Activated T-cell treated with anti-CD3 and anti-CD28 coated beads for 48 hours (primary cell): ENCODE data around the gene CNTN3.

Experiments used
- DNase-seq: peaks from one replicate; pipeline ENCODE4 v3.0.0-alpha.2; 2020; ENCODE audit warnings: low read depth

Gene CNTN3

GRCh38 chr3:74607803-74608202 lies 6.7 kb downstream of the CNTN3 start:
- DNase-seq = no peak

DNA sequence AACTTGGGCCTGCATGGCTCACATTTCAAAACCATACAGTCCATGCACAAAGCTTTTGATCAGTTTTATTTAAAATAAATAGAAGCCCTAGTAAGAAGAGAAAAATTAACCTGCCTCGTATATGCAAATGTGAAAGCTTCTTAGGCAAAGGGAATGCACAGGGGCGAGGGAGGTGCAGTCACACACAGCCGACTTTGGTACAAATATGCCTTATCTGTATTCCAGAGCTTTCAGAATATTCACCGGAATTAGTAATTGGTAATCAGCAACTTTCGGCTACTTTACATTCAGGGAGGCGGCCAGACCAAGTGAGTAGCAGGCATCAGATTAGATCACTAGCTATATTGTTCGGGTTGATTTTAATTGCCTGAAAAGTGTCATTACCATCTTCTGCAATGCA lies 7.5 kb downstream of the CNTN3 start:
- no peak for DNase-seq

- DNase-seq = no peak
These were observed 9.0 kb downstream of the CNTN3 start for GRCh38 chr3:74605437-74605836.

GRCh38 chr3:74603292-74603691 lies 11.2 kb downstream of the CNTN3 start:
- no peak for DNase-seq

GRCh38 chr3:74602471-74602870 lies 12.0 kb downstream of the CNTN3 start:
- DNase-seq = no peak

DNA sequence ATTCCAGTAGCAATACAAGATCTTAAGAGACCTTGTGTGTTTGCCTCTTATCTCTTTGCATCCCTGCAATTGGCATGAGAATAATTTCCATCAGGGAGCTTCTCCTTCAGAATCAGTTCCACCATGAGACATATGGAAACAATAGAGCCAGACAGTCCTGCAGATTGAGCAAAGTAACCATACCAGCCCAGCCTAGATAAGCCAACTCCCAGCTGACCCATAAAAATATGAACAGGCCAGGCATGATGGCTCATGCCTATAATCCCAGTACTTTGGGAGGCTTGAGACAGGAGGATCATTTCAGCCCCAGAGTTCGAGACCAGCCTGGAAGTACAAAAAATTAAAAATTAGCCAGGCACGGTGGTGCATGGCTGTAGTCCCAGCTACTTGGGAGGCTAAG lies 12.7 kb downstream of the CNTN3 start:
- DNase-seq = no peak

GRCh38 chr3:74599564-74599963 lies 14.9 kb downstream of the CNTN3 start:
- DNase-seq = no peak

GRCh38 chr3:74593152-74593551 lies 21.3 kb downstream of the CNTN3 start:
- DNase-seq = no peak

DNA sequence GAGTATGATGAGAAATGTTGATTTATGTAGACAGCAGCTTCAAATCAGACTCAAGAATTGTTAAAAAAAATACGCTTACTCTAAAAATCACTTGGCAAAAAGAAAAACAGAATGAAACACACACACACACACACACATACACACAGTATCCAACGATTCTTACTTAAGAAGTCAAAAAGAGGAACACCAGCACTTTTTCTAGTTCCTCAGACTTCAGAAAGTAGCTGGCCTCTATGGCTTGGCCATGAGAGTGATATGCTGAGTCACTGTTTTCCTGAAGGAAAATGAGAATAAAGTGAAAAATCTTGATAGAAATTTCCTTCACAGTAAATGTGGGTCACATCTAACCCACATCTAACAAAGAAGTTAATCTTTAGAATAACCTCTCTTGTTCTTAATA lies 22.1 kb downstream of the CNTN3 start:
- no peak for DNase-seq

GRCh38 chr3:74591946-74592345 lies 22.5 kb downstream of the CNTN3 start:
- DNase-seq = no peak

GRCh38 chr3:74591342-74591741 lies 23.1 kb downstream of the CNTN3 start:
- DNase-seq = no peak

- no peak for DNase-seq
These were observed 23.7 kb downstream of the CNTN3 start for GRCh38 chr3:74590620-74591262.

- DNase-seq = no peak
These were observed 29.7 kb downstream of the CNTN3 start for GRCh38 chr3:74584782-74585181.

GRCh38 chr3:74582982-74583381 lies 31.5 kb downstream of the CNTN3 start:
- no peak for DNase-seq

- DNase-seq = no peak
These were observed 38.6 kb downstream of the CNTN3 start for GRCh38 chr3:74575857-74576256.

DNA sequence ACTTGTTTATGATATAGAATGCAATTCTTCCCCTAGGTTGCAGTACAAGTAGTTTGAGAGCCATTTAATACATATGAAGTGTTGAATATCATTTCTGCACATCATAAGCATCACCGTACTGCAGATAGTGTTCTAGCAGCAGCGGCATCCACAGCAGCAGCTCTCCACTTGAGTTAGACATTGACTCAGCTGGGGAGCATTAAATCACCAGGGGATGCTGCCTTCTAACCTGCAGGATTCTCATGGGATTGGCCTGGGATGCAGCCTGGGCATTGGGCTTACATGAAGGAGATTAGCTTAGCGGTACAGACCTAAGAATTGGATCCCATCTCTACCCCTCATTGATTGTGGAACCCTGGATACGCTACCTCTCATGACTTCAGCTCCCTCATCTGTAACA lies 43.3 kb downstream of the CNTN3 start:
- no peak for DNase-seq
